ENCODE measurements around the gene CSRP2. TPM values are rescaled to one million over a fixed set of nuclear protein-coding genes. Genes with fewer than 3 reads are reported as not detected.
A peak's percentile ranks its signal among the peaks of the same experiment; 100 is the strongest.

The CSRP2 gene
- total RNA-seq, 1 donor from 2014 or later: 86.3 TPM

GRCh38 chr12:76898442-76898841 lies 19.6 kb upstream of the CSRP2 start:
- Mint-ChIP-seq H3K27me3 (ENCODE audit: low read depth) (no peaks in the 10 kb centered on the region), H3K9me3 (peaks cover 20% of the 10 kb centered on the region), H3K4me3 (no peak overlapping the region), H3K36me3 (peaks cover 9% of the 10 kb centered on the region), H3K4me1 (peaks cover 32% of the 10 kb centered on the region), H3K27ac (peak overlapping the region; percentile 92)
- no peak for DNase-seq (ENCODE audit: low spot score in 2 of 2, unreplicated experiment in 2 of 2)
- no peak for TF ChIP-seq CTCF (IDR thresholded peaks at IDR 0.05; ENCODE audit: unreplicated experiment)

- H3K36me3 Mint-ChIP-seq: peaks cover 11% of the 10 kb centered on the region
- H3K4me1 Mint-ChIP-seq: peaks cover 35% of the 10 kb centered on the region
- H3K27ac Mint-ChIP-seq: no peak overlapping the region
- no peak for DNase-seq (ENCODE audit: low spot score in 2 of 2, unreplicated experiment in 2 of 2)
- H3K9me3 Mint-ChIP-seq: peaks cover 20% of the 10 kb centered on the region
- H3K27me3 Mint-ChIP-seq (ENCODE audit: low read depth): no peaks in the 10 kb centered on the region
- TF ChIP-seq CTCF (IDR thresholded peaks at IDR 0.05; ENCODE audit: unreplicated experiment): no peak
- no peak overlapping the region for H3K4me3 Mint-ChIP-seq
Observed at GRCh38 chr12:76896274-76896673, 17.5 kb upstream of the CSRP2 start.

- Mint-ChIP-seq H3K27me3 (ENCODE audit: low read depth) (no peaks in the 10 kb centered on the region), H3K36me3 (peaks cover 11% of the 10 kb centered on the region), H3K4me1 (peaks cover 38% of the 10 kb centered on the region), H3K9me3 (peaks cover 20% of the 10 kb centered on the region), H3K27ac (no peak overlapping the region), H3K4me3 (no peak overlapping the region)
- TF ChIP-seq CTCF (IDR thresholded peaks at IDR 0.05; ENCODE audit: unreplicated experiment): no peak
- no peak for DNase-seq (ENCODE audit: low spot score in 2 of 2, unreplicated experiment in 2 of 2)
Observed at GRCh38 chr12:76895796-76896195, 17.0 kb upstream of the CSRP2 start.

GRCh38 chr12:76891609-76892008 lies 12.8 kb upstream of the CSRP2 start:
- DNase-seq (ENCODE audit: low spot score in 2 of 2, unreplicated experiment in 2 of 2): no peak
- peaks cover 10% of the 10 kb centered on the region for H3K36me3 Mint-ChIP-seq
- H3K27me3 Mint-ChIP-seq (ENCODE audit: low read depth): no peaks in the 10 kb centered on the region
- H3K27ac Mint-ChIP-seq: no peak overlapping the region
- H3K9me3 Mint-ChIP-seq: peaks cover 14% of the 10 kb centered on the region
- TF ChIP-seq CTCF (IDR thresholded peaks at IDR 0.05; ENCODE audit: unreplicated experiment): no peak
- H3K4me1 Mint-ChIP-seq: peaks cover 21% of the 10 kb centered on the region
- no peak overlapping the region for H3K4me3 Mint-ChIP-seq

GRCh38 chr12:76890151-76891143 lies 11.6 kb upstream of the CSRP2 start:
- no peak for TF ChIP-seq CTCF (IDR thresholded peaks at IDR 0.05; ENCODE audit: unreplicated experiment)
- Mint-ChIP-seq H3K27me3 (ENCODE audit: low read depth) (no peaks in the 10 kb centered on the region), H3K4me1 (peaks cover 21% of the 10 kb centered on the region), H3K27ac (no peak overlapping the region), H3K4me3 (no peak overlapping the region), H3K36me3 (peaks cover 9% of the 10 kb centered on the region), H3K9me3 (peaks cover 9% of the 10 kb centered on the region)
- DNase-seq (ENCODE audit: low spot score in 2 of 2, unreplicated experiment in 2 of 2): no peak
